SK-N-SH treated with all-trans-retinoic acid at 6 μM for 48 hours (cell line): ENCODE data around the gene MORN2.

Experiments
- ATAC-seq: fragments of 200-7000 bp; cut with Tn5 transposase; 3 replicates; pipeline ENCODE4 v1.9.1; 2020; ENCODE audit warnings: mild to moderate bottlenecking, moderate library complexity
- BACH2 ChIP-seq: fragments of 250-450 bp; sonication (Bioruptor Pico); IDR thresholded peaks from 2 replicates; pipeline ENCODE4 v1.9.0; 2021; ENCODE audit warnings: mild to moderate bottlenecking, borderline replicate concordance
- CSDC2 ChIP-seq: fragments of 250-450 bp; sonication (Bioruptor Pico); IDR thresholded peaks from 2 replicates; pipeline ENCODE4 v1.5.0; 2020; ENCODE audit warnings: mild to moderate bottlenecking, moderate library complexity
- GLIS3 ChIP-seq: fragments of 250-450 bp; sonication (Bioruptor Pico); IDR thresholded peaks from 2 replicates; pipeline ENCODE4 v1.5.0; 2020; ENCODE audit warnings: mild to moderate bottlenecking, moderate library complexity
- ISL1 ChIP-seq: fragments of 250-450 bp; sonication (Bioruptor Pico); IDR thresholded peaks from 2 replicates; pipeline ENCODE4 v2.1.2; 2022; ENCODE audit warnings: mild to moderate bottlenecking, moderate library complexity
- OSR1 ChIP-seq: fragments of 250-450 bp; sonication (Bioruptor Pico); IDR thresholded peaks from 2 replicates; pipeline ENCODE4 v1.8.0; 2022; ENCODE audit warnings: moderate library complexity, mild to moderate bottlenecking, inconsistent platforms
- RARB ChIP-seq: fragments of 250-450 bp; sonication (Bioruptor Pico); IDR thresholded peaks from 2 replicates; pipeline ENCODE4 v1.8.0; 2021; ENCODE audit warnings: mild to moderate bottlenecking, moderate library complexity
- TCF4 ChIP-seq: fragments of 250-450 bp; sonication (Bioruptor Pico); IDR thresholded peaks from 2 replicates; pipeline ENCODE4 v1.8.0; 2021; ENCODE audit warnings: mild to moderate bottlenecking, moderate library complexity, borderline replicate concordance
- TOX ChIP-seq: fragments of 250-450 bp; sonication (Bioruptor Pico); IDR thresholded peaks from 2 replicates; pipeline ENCODE4 v1.8.0; 2021; ENCODE audit warnings: mild to moderate bottlenecking, moderate library complexity, borderline replicate concordance
- ZFP3 ChIP-seq: fragments of 250-450 bp; sonication (Bioruptor Pico); IDR thresholded peaks from 2 replicates; pipeline ENCODE4 v1.5.0; 2020; ENCODE audit warnings: mild to moderate bottlenecking, moderate library complexity
- TF ChIP-seq, protein P1 (sequence below): fragments of 250-450 bp; sonication (Bioruptor Pico); IDR thresholded peaks from 2 replicates; pipeline ENCODE4 v1.5.1; 2020; ENCODE audit warnings: low read depth, mild to moderate bottlenecking, moderate library complexity
- TF ChIP-seq, protein P2 (sequence below): fragments of 250-450 bp; sonication (Bioruptor Pico); IDR thresholded peaks from 2 replicates; pipeline ENCODE4 v1.8.0; 2021; ENCODE audit warnings: low read depth, mild to moderate bottlenecking, moderate library complexity, borderline replicate concordance

MORN2 gene

DNA sequence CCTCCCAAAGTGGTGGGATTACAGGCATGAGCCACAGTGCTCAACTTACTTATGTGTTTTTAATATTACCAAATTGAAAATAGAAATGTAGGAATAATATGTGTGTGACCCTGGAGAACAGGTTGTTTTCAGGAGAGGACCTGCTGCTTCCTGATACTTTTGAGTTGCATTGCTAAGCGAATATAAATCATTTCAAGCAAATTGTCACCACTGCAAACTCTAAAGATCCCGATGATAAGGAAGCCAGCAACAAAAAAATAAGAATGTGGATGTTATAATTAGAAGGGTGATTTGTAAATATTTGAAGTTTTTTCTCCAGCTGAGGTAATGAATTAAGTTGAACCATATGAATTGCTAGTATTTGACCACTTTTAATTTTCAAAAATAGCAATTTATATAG, 54.8 kb downstream of the MORN2 start:
- TF ChIP-seq TCF4 (CRISPR knock-in tag) = no peak
- no peak for TF ChIP-seq CSDC2 (CRISPR knock-in tag)
- TF ChIP-seq ISL1 (CRISPR knock-in tag) = no peak
- TF ChIP-seq, protein P1, sequence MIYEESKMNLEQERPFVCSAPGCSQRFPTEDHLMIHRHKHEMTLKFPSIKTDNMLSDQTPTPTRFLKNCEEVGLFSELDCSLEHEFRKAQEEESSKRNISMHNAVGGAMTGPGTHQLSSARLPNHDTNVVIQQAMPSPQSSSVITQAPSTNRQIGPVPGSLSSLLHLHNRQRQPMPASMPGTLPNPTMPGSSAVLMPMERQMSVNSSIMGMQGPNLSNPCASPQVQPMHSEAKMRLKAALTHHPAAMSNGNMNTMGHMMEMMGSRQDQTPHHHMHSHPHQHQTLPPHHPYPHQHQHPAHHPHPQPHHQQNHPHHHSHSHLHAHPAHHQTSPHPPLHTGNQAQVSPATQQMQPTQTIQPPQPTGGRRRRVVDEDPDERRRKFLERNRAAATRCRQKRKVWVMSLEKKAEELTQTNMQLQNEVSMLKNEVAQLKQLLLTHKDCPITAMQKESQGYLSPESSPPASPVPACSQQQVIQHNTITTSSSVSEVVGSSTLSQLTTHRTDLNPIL (CRISPR knock-in tag) = no peak
- no peak for TF ChIP-seq TOX (CRISPR knock-in tag)
- no peak for TF ChIP-seq OSR1 (CRISPR knock-in tag)
- TF ChIP-seq GLIS3 (CRISPR knock-in tag) = no peak
- TF ChIP-seq, protein P2, sequence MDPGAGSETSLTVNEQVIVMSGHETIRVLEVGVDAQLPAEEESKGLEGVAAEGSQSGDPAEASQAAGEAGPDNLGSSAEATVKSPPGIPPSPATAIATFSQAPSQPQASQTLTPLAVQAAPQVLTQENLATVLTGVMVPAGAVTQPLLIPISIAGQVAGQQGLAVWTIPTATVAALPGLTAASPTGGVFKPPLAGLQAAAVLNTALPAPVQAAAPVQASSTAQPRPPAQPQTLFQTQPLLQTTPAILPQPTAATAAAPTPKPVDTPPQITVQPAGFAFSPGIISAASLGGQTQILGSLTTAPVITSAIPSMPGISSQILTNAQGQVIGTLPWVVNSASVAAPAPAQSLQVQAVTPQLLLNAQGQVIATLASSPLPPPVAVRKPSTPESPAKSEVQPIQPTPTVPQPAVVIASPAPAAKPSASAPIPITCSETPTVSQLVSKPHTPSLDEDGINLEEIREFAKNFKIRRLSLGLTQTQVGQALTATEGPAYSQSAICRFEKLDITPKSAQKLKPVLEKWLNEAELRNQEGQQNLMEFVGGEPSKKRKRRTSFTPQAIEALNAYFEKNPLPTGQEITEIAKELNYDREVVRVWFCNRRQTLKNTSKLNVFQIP = no peak
- TF ChIP-seq RARB (CRISPR knock-in tag) = no peak
- no peak for TF ChIP-seq BACH2 (CRISPR knock-in tag)
- TF ChIP-seq ZFP3 (CRISPR knock-in tag) = no peak
- no peak for ATAC-seq
